PC-3 (cell line): Measurements from ENCODE around the gene P2RX3. TPM values are rescaled to one million over a fixed set of nuclear protein-coding genes. Genes with fewer than 3 reads are reported as not detected.

ENCODE experiments used
- ATAC-seq: fragments of 200-7000 bp; cut with Tn5 transposase; 2 replicates; pipeline ENCODE4 v1.9.1; 2020; ENCODE audit warnings: mild to moderate bottlenecking, moderate library complexity
- BruUV-seq: library from RNA; stranded (reverse); fragments of 400-500 nt; replicated peaks from 2 replicates; lab custom pipeline; 2021; lab: Mats Ljungman, UMichigan
- CTCF ChIA-PET: fragments of 300-600 bp; sonication (Branson Sonifier 250); formaldehyde crosslinking; loops from one replicate; lab custom pipeline; 2022; ENCODE audit warnings: antibody characterized with exemption; lab: Charles Lee
- POLR2A ChIA-PET: fragments of 300-600 bp; sonication (Branson Sonifier 250); formaldehyde crosslinking; loops from one replicate; lab custom pipeline; 2022; ENCODE audit warnings: antibody characterized with exemption; ENCODE audit not compliant: unreplicated experiment; lab: Charles Lee
- DNase-seq: peaks from one replicate; pipeline ENCODE4 v3.0.0-alpha.2; 2015
- H2AFZ ChIP-seq: fragments of 300-600 bp; sonication (generic); 2 replicates; pipeline ENCODE4 v1.6.0; 2016; ENCODE audit warnings: antibody characterized with exemption, low read length
- H3F3A ChIP-seq: fragments of 300-600 bp; sonication (generic); one replicate; pipeline ENCODE4 v1.6.0; 2017; ENCODE audit warnings: antibody characterized with exemption, low read length, control low read depth, mild to moderate bottlenecking; ENCODE audit not compliant: unreplicated experiment
- H3K27ac ChIP-seq: fragments of 300-600 bp; sonication (generic); 2 replicates; pipeline ENCODE4 v1.5.1; 2016; ENCODE audit warnings: mild to moderate bottlenecking, low read length
- H3K27me3 ChIP-seq: fragments of 300-600 bp; sonication (generic); 2 replicates; pipeline ENCODE4 v1.6.1; 2016; ENCODE audit warnings: low read length, mixed read lengths
- H3K36me3 ChIP-seq: fragments of 300-600 bp; sonication (generic); 2 replicates; pipeline ENCODE4 v1.6.1; 2016; ENCODE audit warnings: low read depth, mixed run types, low read length, mixed read lengths
- H3K4me1 ChIP-seq: fragments of 300-600 bp; sonication (generic); 2 replicates; pipeline ENCODE4 v1.5.1; 2016; ENCODE audit warnings: low read length; ENCODE audit not compliant: insufficient read depth
- H3K4me2 ChIP-seq: fragments of 300-600 bp; sonication (generic); 2 replicates; pipeline ENCODE4 v1.6.0; 2016; ENCODE audit warnings: low read length
- H3K4me3 ChIP-seq: fragments of 300-600 bp; sonication (generic); 2 replicates; pipeline ENCODE4 v1.5.1; 2016; ENCODE audit warnings: mild to moderate bottlenecking, low read length, mixed read lengths
- H3K79me2 ChIP-seq: fragments of 300-600 bp; sonication (generic); 2 replicates; pipeline ENCODE4 v1.6.1; 2017; ENCODE audit warnings: low read length, mixed read lengths
- H3K9ac ChIP-seq: fragments of 300-600 bp; sonication (generic); 2 replicates; pipeline ENCODE4 v1.6.0; 2016; ENCODE audit warnings: mild to moderate bottlenecking, low read length
- H3K9me2 ChIP-seq: fragments of 300-600 bp; sonication (generic); replicated peaks from 2 replicates; pipeline ENCODE4 v1.6.1; 2016; ENCODE audit warnings: mixed run types, low read length, mixed read lengths
- H3K9me3 ChIP-seq: fragments of 300-600 bp; sonication (generic); 2 replicates; pipeline ENCODE4 v1.6.1; 2016; ENCODE audit warnings: low read length, mixed read lengths
- H4K20me1 ChIP-seq: fragments of 300-600 bp; sonication (generic); 2 replicates; pipeline ENCODE4 v1.6.1; 2016; ENCODE audit warnings: low read length, mixed read lengths
- CTCF ChIP-seq: fragments of 300-600 bp; sonication (generic); conservative IDR thresholded peaks from 2 replicates; pipeline ENCODE4 v1.5.1; 2017; ENCODE audit warnings: antibody characterized with exemption, low read depth, mild to moderate bottlenecking, low read length
- EZH2 ChIP-seq: fragments of 300-600 bp; sonication (generic); IDR thresholded peaks from one replicate; pipeline ENCODE4 v1.6.1; 2017; ENCODE audit warnings: antibody characterized with exemption, mild to moderate bottlenecking, low read length; ENCODE audit not compliant: unreplicated experiment
- EZH2phosphoT487 ChIP-seq: fragments of 300-600 bp; sonication (generic); IDR thresholded peaks from 2 replicates; pipeline ENCODE4 v1.6.1; 2018; ENCODE audit warnings: mild to moderate bottlenecking, antibody characterized with exemption, low read length, borderline replicate concordance
- intact Hi-C: fragments of 100-400 bp; cut with micrococcal nuclease; formaldehyde crosslinking; loops from 2 replicates; pipeline ENCODE4 v1.9.0; 2023
- total RNA-seq: library from RNA; depleted of rRNA; stranded (reverse); fragments of >200 nt; gene quantifications from 2 replicates; pipeline ENCODE4 v1.2.3, GENCODE V29; 2014

The P2RX3 gene
- total RNA-seq, 1 experiment from 2014 or later, result not detected

- CTCF ChIA-PET, result no interaction called here
- H2AFZ ChIP-seq, result peak overlapping the region; percentile 83
- peak overlapping the region; percentile 87 for H3K4me3 ChIP-seq
- H3K9me3 ChIP-seq, result no peaks in the 10 kb centered on the region
- no peaks in the 10 kb centered on the region for H4K20me1 ChIP-seq
- H3K36me3 ChIP-seq, result peaks cover 40% of the 10 kb centered on the region
- peak overlapping the region; percentile 98 for H3K4me2 ChIP-seq
- TF ChIP-seq EZH2phosphoT487 (no peak), CTCF (no peak), EZH2 (no peak)
- no peaks in the 10 kb centered on the region for H3K9me2 ChIP-seq
- POLR2A ChIA-PET, result interaction anchor here (1.1 kb wide), 1 partner anchor 24 kb away, joined by 4 read pairs; no protein-coding TSS in a partner anchor
- ATAC-seq, result no peak; the same call in 1 of the 2 replicates
- peak overlapping the region; percentile 51; the same call in 1 of the 2 replicates for H3K27ac ChIP-seq
- BruUV-seq, result no TSS peak
- peaks cover 51% of the 10 kb centered on the region for H3K79me2 ChIP-seq
- H3K27me3 ChIP-seq, result no peaks in the 10 kb centered on the region
- H3F3A ChIP-seq, result no peaks in the 10 kb centered on the region
- peak overlapping the region; percentile 96 for H3K9ac ChIP-seq
- H3K4me1 ChIP-seq, result peaks cover 23% of the 10 kb centered on the region
- no peak for DNase-seq
- intact Hi-C loops, result loop anchor here (1.0 kb wide), 2 partner anchors 10 to 332 kb away; no protein-coding TSS in a partner anchor
Observed at GRCh38 chr11:57335023-57335342, 3.2 kb upstream of the P2RX3 start.

GRCh38 chr11:57335343-57336110 lies 2.6 kb upstream of the P2RX3 start, which contains the start of gene SSRP1:
SSRP1 (minus strand) TSS chr11:57335892; CDS start chr11:57335121, 771 bp downstream.
- intact Hi-C loops, result loop anchor here (1.0 kb wide), 2 partner anchors 10 to 332 kb away; no protein-coding TSS in a partner anchor
- H2AFZ ChIP-seq, result peak within 1 kb of the TSS; percentile 98
- H3K27ac ChIP-seq, result peak within 1 kb of the TSS; percentile 51
- H4K20me1 ChIP-seq, result no peaks in the 10 kb centered on the region
- peaks cover 23% of the 10 kb centered on the region for H3K4me1 ChIP-seq
- peaks cover 51% of the 10 kb centered on the region for H3K79me2 ChIP-seq
- BruUV-seq, result no TSS peak
- H3K4me3 ChIP-seq, result peak within 1 kb of the TSS; percentile 87
- ATAC-seq, result peak; percentile 99
- no peaks in the 10 kb centered on the region for H3K27me3 ChIP-seq
- CTCF ChIA-PET, result interaction anchor here (0.6 kb wide), 1 partner anchor 13 kb away, joined by 4 read pairs; no protein-coding TSS in a partner anchor
- peaks cover 35% of the 10 kb centered on the region for H3K36me3 ChIP-seq
- no peaks in the 10 kb centered on the region for H3K9me3 ChIP-seq
- H3F3A ChIP-seq, result no peaks in the 10 kb centered on the region
- peak; percentile 92 for DNase-seq
- H3K9me2 ChIP-seq, result no peaks in the 10 kb centered on the region
- POLR2A ChIA-PET, result interaction anchor here (0.6 to 1.1 kb wide), 4 partner anchors 13 to 337 kb away, joined by 3 to 7 read pairs (median 4); no protein-coding TSS in a partner anchor
- TF ChIP-seq CTCF (0 out of 2 replicates have a peak, but pooled peaks have one; percentile 9), EZH2phosphoT487 (no peak), EZH2 (no peak)
- H3K4me2 ChIP-seq, result peak within 1 kb of the TSS; percentile 98
- H3K9ac ChIP-seq, result peak within 1 kb of the TSS; percentile 96
